ENCODE results near the gene ANKS1A.

The ANKS1A gene

GRCh38 chr6:34901930-34902329 is 12.9 kb downstream of the ANKS1A start:
- Histone ChIP-seq H3K27me3 (ENCODE audit: insufficient read depth, low read depth) (no peaks in the 10 kb centered on the region), H3K4me2 (no peak overlapping the region), H3K9ac (no peak overlapping the region), H3K79me2 (ENCODE audit: insufficient read depth, low read depth) (no peaks in the 10 kb centered on the region; the same call in 1 of the 2 replicates), H4K20me1 (ENCODE audit: insufficient read depth) (no peaks in the 10 kb centered on the region), H3K36me3 (ENCODE audit: insufficient read depth) (no peaks in the 10 kb centered on the region), H3K4me3 (IDR thresholded peaks at IDR 0.05; ENCODE audit: insufficient read depth, low read depth, low read length) (no peak overlapping the region), H3K27ac (no peak overlapping the region), H2AFZ (ENCODE audit: low read depth) (no peak overlapping the region), H3K4me1 (ENCODE audit: low read depth, poor library complexity, severe bottlenecking) (peaks cover 13% of the 10 kb centered on the region)
- TF ChIP-seq, protein P1, sequence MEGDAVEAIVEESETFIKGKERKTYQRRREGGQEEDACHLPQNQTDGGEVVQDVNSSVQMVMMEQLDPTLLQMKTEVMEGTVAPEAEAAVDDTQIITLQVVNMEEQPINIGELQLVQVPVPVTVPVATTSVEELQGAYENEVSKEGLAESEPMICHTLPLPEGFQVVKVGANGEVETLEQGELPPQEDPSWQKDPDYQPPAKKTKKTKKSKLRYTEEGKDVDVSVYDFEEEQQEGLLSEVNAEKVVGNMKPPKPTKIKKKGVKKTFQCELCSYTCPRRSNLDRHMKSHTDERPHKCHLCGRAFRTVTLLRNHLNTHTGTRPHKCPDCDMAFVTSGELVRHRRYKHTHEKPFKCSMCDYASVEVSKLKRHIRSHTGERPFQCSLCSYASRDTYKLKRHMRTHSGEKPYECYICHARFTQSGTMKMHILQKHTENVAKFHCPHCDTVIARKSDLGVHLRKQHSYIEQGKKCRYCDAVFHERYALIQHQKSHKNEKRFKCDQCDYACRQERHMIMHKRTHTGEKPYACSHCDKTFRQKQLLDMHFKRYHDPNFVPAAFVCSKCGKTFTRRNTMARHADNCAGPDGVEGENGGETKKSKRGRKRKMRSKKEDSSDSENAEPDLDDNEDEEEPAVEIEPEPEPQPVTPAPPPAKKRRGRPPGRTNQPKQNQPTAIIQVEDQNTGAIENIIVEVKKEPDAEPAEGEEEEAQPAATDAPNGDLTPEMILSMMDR (conservative IDR thresholded peaks at IDR 0.05; ENCODE audit: low read depth, low read length), result no peak

- TF ChIP-seq, protein P1 (conservative IDR thresholded peaks at IDR 0.05; ENCODE audit: low read depth, low read length), result no peak
- H3K4me2 ChIP-seq, result no peak overlapping the region
- no peak overlapping the region for H3K27ac ChIP-seq
- no peaks in the 10 kb centered on the region for H4K20me1 ChIP-seq (ENCODE audit: insufficient read depth)
- no peaks in the 10 kb centered on the region for H3K79me2 ChIP-seq (ENCODE audit: insufficient read depth, low read depth)
- H3K4me3 ChIP-seq (IDR thresholded peaks at IDR 0.05; ENCODE audit: insufficient read depth, low read depth, low read length), result no peak overlapping the region
- no peaks in the 10 kb centered on the region for H3K36me3 ChIP-seq (ENCODE audit: insufficient read depth)
- no peak overlapping the region for H3K9ac ChIP-seq
- no peaks in the 10 kb centered on the region; the same call in 1 of the 2 replicates for H3K27me3 ChIP-seq (ENCODE audit: insufficient read depth, low read depth)
- no peak overlapping the region for H2AFZ ChIP-seq (ENCODE audit: low read depth)
- H3K4me1 ChIP-seq (ENCODE audit: low read depth, poor library complexity, severe bottlenecking), result peaks cover 24% of the 10 kb centered on the region
These were observed 16.0 kb downstream of the ANKS1A start for GRCh38 chr6:34904990-34905613.

DNA sequence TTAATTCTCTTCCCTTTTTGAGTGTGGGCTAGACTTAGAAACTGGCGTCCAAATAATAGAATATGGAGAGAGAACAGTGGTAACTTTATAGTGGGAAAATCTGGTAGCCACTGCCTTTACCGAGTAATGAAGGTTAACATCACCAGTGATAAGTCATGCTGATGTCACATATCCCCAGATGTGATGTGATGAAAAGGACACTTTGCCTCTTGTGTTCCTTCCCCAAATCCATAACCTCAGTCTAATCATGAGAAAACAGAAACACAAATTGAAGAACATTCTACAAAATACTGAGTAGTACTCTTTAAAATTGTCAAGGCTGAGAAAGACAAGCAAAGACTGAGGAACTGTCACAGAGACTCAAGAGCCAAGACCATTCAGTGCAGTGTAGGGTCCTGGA is 17.8 kb downstream of the ANKS1A start:
- Histone ChIP-seq H3K79me2 (ENCODE audit: insufficient read depth, low read depth) (no peaks in the 10 kb centered on the region), H3K27me3 (ENCODE audit: insufficient read depth, low read depth) (no peaks in the 10 kb centered on the region; the same call in 1 of the 2 replicates), H3K4me3 (IDR thresholded peaks at IDR 0.05; ENCODE audit: insufficient read depth, low read depth, low read length) (no peak overlapping the region), H2AFZ (ENCODE audit: low read depth) (no peak overlapping the region), H3K9ac (no peak overlapping the region), H3K4me1 (ENCODE audit: low read depth, poor library complexity, severe bottlenecking) (peaks cover 15% of the 10 kb centered on the region), H3K4me2 (no peak overlapping the region), H3K27ac (no peak overlapping the region), H4K20me1 (ENCODE audit: insufficient read depth) (no peaks in the 10 kb centered on the region), H3K36me3 (ENCODE audit: insufficient read depth) (no peaks in the 10 kb centered on the region)
- TF ChIP-seq, protein P1 (conservative IDR thresholded peaks at IDR 0.05; ENCODE audit: low read depth, low read length), result no peak

DNA sequence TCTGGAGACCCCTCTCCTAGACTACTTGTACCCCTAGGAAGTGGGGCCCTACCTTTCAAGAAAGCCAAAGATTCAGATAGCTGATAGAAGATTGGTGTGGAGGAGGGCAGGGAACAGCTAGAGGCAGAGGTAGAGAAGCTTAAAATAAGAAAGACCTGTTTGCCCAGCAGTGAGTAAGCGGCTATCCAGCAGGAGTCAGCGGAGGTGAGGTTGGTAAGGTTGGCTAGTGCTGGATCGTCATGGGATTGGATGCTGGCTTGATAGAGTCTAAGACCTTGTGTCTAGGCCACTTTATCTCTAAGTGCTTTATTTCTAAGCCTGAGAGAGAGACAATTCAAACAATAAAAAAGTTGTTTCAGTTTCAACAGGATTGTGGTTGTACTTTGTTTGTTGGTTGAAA is 19.1 kb downstream of the ANKS1A start:
- no peak overlapping the region for H3K4me3 ChIP-seq (IDR thresholded peaks at IDR 0.05; ENCODE audit: insufficient read depth, low read depth, low read length)
- no peak overlapping the region for H2AFZ ChIP-seq (ENCODE audit: low read depth)
- H4K20me1 ChIP-seq (ENCODE audit: insufficient read depth), result peaks cover 7% of the 10 kb centered on the region; the same call in 1 of the 2 replicates
- no peaks in the 10 kb centered on the region for H3K79me2 ChIP-seq (ENCODE audit: insufficient read depth, low read depth)
- H3K4me1 ChIP-seq (ENCODE audit: low read depth, poor library complexity, severe bottlenecking), result peaks cover 29% of the 10 kb centered on the region
- no peak overlapping the region for H3K4me2 ChIP-seq
- TF ChIP-seq, protein P1 (conservative IDR thresholded peaks at IDR 0.05; ENCODE audit: low read depth, low read length), result no peak
- H3K9ac ChIP-seq, result no peak overlapping the region
- H3K27me3 ChIP-seq (ENCODE audit: insufficient read depth, low read depth), result no peaks in the 10 kb centered on the region; the same call in 1 of the 2 replicates
- H3K36me3 ChIP-seq (ENCODE audit: insufficient read depth), result no peaks in the 10 kb centered on the region
- no peak overlapping the region for H3K27ac ChIP-seq

Measured in KMS-11 (cell line).